NB4 (cell line): ENCODE data around the gene PDCL3.

Experiments used
- CTCF ChIP-seq: IDR thresholded peaks from one replicate; pipeline ENCODE4 v1.5.1; 2012; ENCODE audit warnings: low read depth, low read length
- MAX ChIP-seq: IDR thresholded peaks from 2 replicates; pipeline ENCODE4 v1.6.1; 2011; ENCODE audit warnings: low read depth, low read length
- MYC ChIP-seq: IDR thresholded peaks from 2 replicates; pipeline ENCODE4 v1.6.1; 2011; ENCODE audit warnings: low read depth, low read length
- POLR2A ChIP-seq: IDR thresholded peaks from 2 replicates; pipeline ENCODE4 v1.6.1; 2011; ENCODE audit warnings: mild to moderate bottlenecking; ENCODE audit not compliant: insufficient read length; ENCODE audit errors: extremely low read depth

GRCh38 chr2:100606332-100606725 lies 43.5 kb downstream of the PDCL3 start:
- TF ChIP-seq POLR2A: no peak
- TF ChIP-seq CTCF: no peak
- no peak for TF ChIP-seq MAX
- no peak for TF ChIP-seq MYC
